ENCODE data around the gene KEAP1. TPM values are rescaled to one million over a fixed set of nuclear protein-coding genes. Genes with fewer than 3 reads are reported as not detected.

KEAP1 gene
- total and polyA plus RNA-seq, 2 of the 13 experiments (the other 11 are each of a cell fraction or from before 2014, with no cell fraction given) = 56.7 to 72.9 TPM

DNA sequence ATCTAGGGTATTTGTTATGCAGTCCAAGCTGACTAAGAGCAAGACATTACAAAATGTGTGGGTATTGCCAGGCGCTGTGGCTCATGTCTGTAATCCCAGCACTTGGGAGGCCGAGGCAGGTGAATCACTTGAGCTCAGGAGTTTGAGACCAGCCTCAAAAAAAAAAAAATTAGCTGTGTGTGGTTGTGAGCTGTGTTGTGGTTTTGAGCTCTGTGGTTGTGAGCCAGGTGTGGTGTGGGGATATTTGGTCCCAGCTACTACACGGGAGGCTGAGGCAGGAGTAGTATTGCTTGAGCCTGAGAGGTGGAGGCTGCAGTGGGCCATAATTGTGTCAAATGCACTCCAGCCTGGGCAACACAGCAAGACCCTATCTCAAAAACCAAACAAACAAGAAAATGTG, 5.6 kb upstream of the KEAP1 start:
- H4K20me1 ChIP-seq (ENCODE audit: insufficient read depth, low read length) = no peaks in the 10 kb centered on the region
- no peak overlapping the region for H3K27ac ChIP-seq (ENCODE audit: extremely low read length, insufficient read depth, low read length)
- no peak for FAIRE-seq
- no TSS peak for BruUV-seq (replicated peaks)
- TF ChIP-seq RBAK (CRISPR knock-in tag; IDR thresholded peaks at IDR 0.05) (peak; percentile 24; the same call in 1 of the 2 replicates), ZNF121 (CRISPR knock-in tag; IDR thresholded peaks at IDR 0.05) (peak; percentile 78), ZNF496 (CRISPR knock-in tag; IDR thresholded peaks at IDR 0.05; ENCODE audit: insufficient replicate concordance) (no peak), SOX6 (IDR thresholded peaks at IDR 0.05) (no peak), SOX6 (CRISPR knock-in tag; IDR thresholded peaks at IDR 0.05) (no peak), ZNF274 (CRISPR knock-in tag; IDR thresholded peaks at IDR 0.05) (no peak)
- no peak overlapping the region for H3K9ac ChIP-seq (ENCODE audit: insufficient read depth, low read depth, low read length)
- H2AFZ ChIP-seq (ENCODE audit: low read length) = no peak overlapping the region
- ChIA-PET POLR2A (interaction anchor here (1.0 kb wide), 1 partner anchor 24 kb away, joined by 3 read pairs; no protein-coding TSS in a partner anchor), CTCF (ENCODE audit: low intra/inter-chr PET ratio, low total read pairs) (no interaction called here)
- in situ Hi-C loops (cut with HindIII; ENCODE audit: extremely low pct_ligation_motif_present, low pct_unique_long_range_greater_than_20kb) (no loop called here), intact Hi-C loops (cut with micrococcal nuclease; ENCODE audit: unreplicated experiment) (no loop called here)
- ATAC-seq = no peak
- no peak for DNase-seq (ENCODE audit: low spot score)
- peaks cover 48% of the 10 kb centered on the region for H3K4me1 ChIP-seq (ENCODE audit: insufficient read depth, low read length)
- 26% methylated on average over 3 of the region's 3 CpGs for WGBS (ENCODE audit: low lambda C conversion rate)
- H3K79me2 ChIP-seq (ENCODE audit: insufficient read depth, low read length) = no peaks in the 10 kb centered on the region
- H3K4me2 ChIP-seq (ENCODE audit: low read depth, low read length) = no peak overlapping the region
- H3K9me3 ChIP-seq (ENCODE audit: low read length) = no peaks in the 10 kb centered on the region
- H3K36me3 ChIP-seq (replicated peaks in 1 of 2; ENCODE audit: control insufficient read depth in 1 of 2, insufficient read depth in 2 of 2, low read length in 2 of 2) = no peaks in the 10 kb centered on the region
- H3K27me3 ChIP-seq (ENCODE audit: control insufficient read depth in 1 of 2, insufficient read depth in 2 of 2, low read length in 2 of 2) = peaks cover 0 to 9% of the 10 kb centered on the region in 2 experiments; a peak in 3 of 5 replicates
- H3K4me3 ChIP-seq (replicated peaks in 1 of 3; ENCODE audit: insufficient read depth in 1 of 3, low read depth in 2 of 3, low read length in 3 of 3) = no peak overlapping the region

GRCh38 chr19:10508036-10508435, 4.9 kb upstream of the KEAP1 start:
- in situ Hi-C loops (cut with HindIII; ENCODE audit: extremely low pct_ligation_motif_present, low pct_unique_long_range_greater_than_20kb) = no loop called here
- POLR2A ChIA-PET = interaction anchor here (1.0 kb wide), 1 partner anchor 23 kb away, joined by 3 read pairs; no protein-coding TSS in a partner anchor
- ATAC-seq = no peak

More at GRCh38 chr19:10508036-10508435, 4.9 kb upstream of the KEAP1 start:
- Histone ChIP-seq H3K4me2 (ENCODE audit: low read depth, low read length) (peak overlapping the region; percentile 7; the same call in 1 of the 2 replicates), H3K36me3 (replicated peaks in 1 of 2; ENCODE audit: control insufficient read depth in 1 of 2, insufficient read depth in 2 of 2, low read length in 2 of 2) (no peaks in the 10 kb centered on the region), H3K9me3 (ENCODE audit: low read length) (no peaks in the 10 kb centered on the region), H3K9ac (ENCODE audit: insufficient read depth, low read depth, low read length) (no peak overlapping the region), H4K20me1 (ENCODE audit: insufficient read depth, low read length) (no peaks in the 10 kb centered on the region), H3K4me3 (replicated peaks in 1 of 3; ENCODE audit: insufficient read depth in 1 of 3, low read depth in 2 of 3, low read length in 3 of 3) (no peak overlapping the region), H3K27ac (ENCODE audit: extremely low read length, insufficient read depth, low read length) (no peak overlapping the region), H3K79me2 (ENCODE audit: insufficient read depth, low read length) (no peaks in the 10 kb centered on the region), H2AFZ (ENCODE audit: low read length) (no peak overlapping the region), H3K4me1 (ENCODE audit: insufficient read depth, low read length) (peaks cover 53% of the 10 kb centered on the region), H3K27me3 (ENCODE audit: control insufficient read depth in 1 of 2, insufficient read depth in 2 of 2, low read length in 2 of 2) (peaks cover 0 to 2% of the 10 kb centered on the region in 2 experiments; a peak in 2 of 5 replicates)
- intact Hi-C loops (cut with micrococcal nuclease; ENCODE audit: unreplicated experiment) = no loop called here
- 47% methylated on average over 16 of the region's 16 CpGs for WGBS (ENCODE audit: low lambda C conversion rate)
- TF ChIP-seq NFRKB (IDR thresholded peaks at IDR 0.05) = no peak
- no peak for TF ChIP-seq KLF11 (CRISPR knock-in tag; IDR thresholded peaks at IDR 0.05)
- TF ChIP-seq SOX5 (CRISPR knock-in tag; IDR thresholded peaks at IDR 0.05; ENCODE audit: borderline replicate concordance) = no peak
- no peak for TF ChIP-seq ZFP36 (IDR thresholded peaks at IDR 0.05; ENCODE audit: borderline replicate concordance, low read depth, low read length, partially characterized antibody)
- TF ChIP-seq MBNL3 (CRISPR knock-in tag; conservative IDR thresholded peaks at IDR 0.05) = no peak
- DNase-seq (ENCODE audit: low spot score) (no peak), FAIRE-seq (no peak)
- CTCF ChIA-PET (ENCODE audit: low intra/inter-chr PET ratio, low total read pairs) = no interaction called here
- no TSS peak for BruUV-seq (replicated peaks)

Measured in HepG2 (cell line).